Stomach (tissue), 9 donors: ENCODE measurements around the gene SULF2. TPM values are rescaled to one million over a fixed set of nuclear protein-coding genes. Genes with fewer than 3 reads are reported as not detected.

Experiments
- DNase-seq, 2 donors: peaks; one replicate each; pipeline versions ENCODE4 v3.0.0 to v3.0.0-alpha.2; 2013 to 2019
- H3K27ac ChIP-seq, 5 donors: fragments of 200-600 bp in 4 of 5; sonication (generic) in 4 of 5; one replicate each; pipeline ENCODE4 v1.5.1; 2013 to 2019; ENCODE audit warnings: mild to moderate bottlenecking in 1 of 5, moderate library complexity in 1 of 5
- H3K27me3 ChIP-seq, 3 donors: fragments of 200-600 bp; sonication (generic); one replicate each; pipeline ENCODE4 v1.5.1; 2017 to 2019; ENCODE audit warnings: mixed run types in 1 of 3
- H3K36me3 ChIP-seq, 4 donors: fragments of 200-600 bp; sonication (generic); 1 replicate in 3 of 4; 2 replicates in 1 of 4; pipeline ENCODE4 v1.5.1; 2016 to 2019
- H3K4me1 ChIP-seq, 4 donors: fragments of 200-600 bp; sonication (generic); one replicate each; pipeline ENCODE4 v1.5.1; 2016 to 2019
- H3K4me3 ChIP-seq, 4 donors: fragments of 200-600 bp; sonication (generic) in 3 of 4; one replicate each; pipeline ENCODE4 v1.5.1; 2016 to 2019; ENCODE audit warnings: mild to moderate bottlenecking in 1 of 4
- H3K9me3 ChIP-seq, 4 donors: fragments of 200-600 bp; sonication (generic); one replicate each; pipeline ENCODE4 v1.5.1; 2016 to 2019
- CTCF ChIP-seq, 7 experiments: fragments of 450-650 bp in 4 of 7; fragments of 200-600 bp in 3 of 7; sonication (generic) in 3 of 7; IDR thresholded peaks; one replicate each; pipeline ENCODE4 v1.5.1; 2016 to 2019; ENCODE audit warnings: antibody characterized with exemption in 7 of 7, control low read depth in 2 of 7, mild to moderate bottlenecking in 1 of 7
- EP300 ChIP-seq: sonication (generic); formaldehyde crosslinking; IDR thresholded peaks from one replicate; pipeline ENCODE4 v1.6.1; 2017; ENCODE audit warnings: antibody characterized with exemption
- POLR2A ChIP-seq, 4 donors: fragments of 450-650 bp; IDR thresholded peaks; one replicate each; pipeline ENCODE4 v1.6.1; 2016; ENCODE audit warnings: antibody characterized with exemption in 4 of 4, control low read depth in 2 of 4, mild to moderate bottlenecking in 1 of 4, moderate library complexity in 1 of 4
- POLR2AphosphoS5 ChIP-seq, 3 donors: sonication (generic); formaldehyde crosslinking; IDR thresholded peaks; one replicate each; pipeline ENCODE4 v1.6.1; 2016; ENCODE audit warnings: antibody characterized with exemption in 3 of 3
- WGBS, 5 donors: extraction: QIAGEN DNeasy Blood & Tissue Kit in 3 of 5; methylation state at CpG; one replicate each; pipeline versions ENCODE4 v1.1.5 to v1.1.7; 2013 to 2018; 5-methylcytosine and 5-hydroxymethylcytosine counted together
- intact Hi-C: fragments of 100-400 bp; cut with DNase I; formaldehyde crosslinking; loops from one replicate; pipeline ENCODE4 v1.15.1; 2023; ENCODE audit warnings: low total_unique reads
- polyA plus RNA-seq, 3 donors: library from polyadenylated mRNA; stranded (reverse); fragments of 200-250 nt; gene quantifications; one replicate each; pipeline ENCODE4 v1.2.3, GENCODE V29; 2013
- total RNA-seq, 5 donors: library from RNA; depleted of rRNA; stranded (reverse); fragments of >200 nt; gene quantifications; one replicate each; pipeline versions ENCODE4 v1.1.0 to v1.2.3, GENCODE V29; 2014 to 2016
- donor health status: healthy with polysubstance abuse.
- donor health status: Bipolar disorder and iron deficiency.
- donor health status: healthy.

SULF2 gene
- total and polyA plus RNA-seq, 8 donors, result 9.0 to 226 (median 27.3) TPM

- H3K36me3 ChIP-seq, result no peaks in the 10 kb centered on the region
- TF ChIP-seq POLR2AphosphoS5 (IDR thresholded peaks at IDR 0.05) (no peak), CTCF (IDR thresholded peaks at IDR 0.05) (no peak), POLR2A (IDR thresholded peaks at IDR 0.05) (no peak), EP300 (no peak)
- H3K27me3 ChIP-seq, result no peaks in the 10 kb centered on the region
- H3K4me1 ChIP-seq, result peaks cover 0 to 17% (median 11%) of the 10 kb centered on the region in 4 donors
- no peak for DNase-seq
- H3K27ac ChIP-seq, result no peak overlapping the region
- 66 to 84% (median 77%) methylated on average over 8 to 10 of the region's 10 CpGs for WGBS, 5 donors
- H3K9me3 ChIP-seq, result no peaks in the 10 kb centered on the region
- H3K4me3 ChIP-seq, result no peak overlapping the region
- intact Hi-C loops, result no loop called here
These were observed 67.9 kb downstream of the SULF2 start for GRCh38 chr20:47717421-47717820.

- H3K9me3 ChIP-seq, result no peaks in the 10 kb centered on the region
- H3K4me3 ChIP-seq, result no peak overlapping the region
- TF ChIP-seq EP300 (no peak), POLR2A (IDR thresholded peaks at IDR 0.05) (no peak), CTCF (IDR thresholded peaks at IDR 0.05) (no peak), POLR2AphosphoS5 (IDR thresholded peaks at IDR 0.05) (no peak)
- DNase-seq, result peak in 1 of 2 donors; percentile 59
- H3K36me3 ChIP-seq, result no peaks in the 10 kb centered on the region
- H3K27ac ChIP-seq, result no peak overlapping the region
- 88 to 94% (median 90%) methylated on average over 26 of the region's 26 CpGs for WGBS, 5 donors
- intact Hi-C loops, result no loop called here
- no peaks in the 10 kb centered on the region for H3K27me3 ChIP-seq
- H3K4me1 ChIP-seq, result peaks cover 0 to 16% (median 14%) of the 10 kb centered on the region in 4 donors
These were observed 71.3 kb downstream of the SULF2 start for GRCh38 chr20:47713878-47714450.

GRCh38 chr20:47713163-47713562 lies 72.1 kb downstream of the SULF2 start:
- 78 to 93% (median 86%) methylated on average over 6 of the region's 6 CpGs for WGBS, 5 donors
- intact Hi-C loops, result no loop called here

GRCh38 chr20:47711046-47711752 lies 74.1 kb downstream of the SULF2 start:
- H3K4me3 ChIP-seq, result no peak overlapping the region
- peaks cover 0 to 16% (median 14%) of the 10 kb centered on the region in 4 donors for H3K4me1 ChIP-seq
- peak; percentile 50 to 71 for DNase-seq
- no peaks in the 10 kb centered on the region for H3K36me3 ChIP-seq
- H3K27me3 ChIP-seq, result no peaks in the 10 kb centered on the region
- intact Hi-C loops, result no loop called here
- TF ChIP-seq POLR2AphosphoS5 (IDR thresholded peaks at IDR 0.05) (peak in 1 of 3 donors; percentile 25), CTCF (IDR thresholded peaks at IDR 0.05) (no peak), POLR2A (IDR thresholded peaks at IDR 0.05) (no peak), EP300 (no peak)
- WGBS, 5 donors, result 38 to 48% (median 41%) methylated on average over 10 to 19 of the region's 19 CpGs
- H3K27ac ChIP-seq, result peak overlapping the region in 1 of 5 donors; percentile 17
- H3K9me3 ChIP-seq, result no peaks in the 10 kb centered on the region

More at GRCh38 chr20:47713163-47713562, 72.1 kb downstream of the SULF2 start:
- peaks cover 0 to 16% (median 14%) of the 10 kb centered on the region in 4 donors for H3K4me1 ChIP-seq
- no peaks in the 10 kb centered on the region for H3K9me3 ChIP-seq
- H3K4me3 ChIP-seq, result no peak overlapping the region
- H3K36me3 ChIP-seq, result no peaks in the 10 kb centered on the region
- H3K27me3 ChIP-seq, result no peaks in the 10 kb centered on the region
- no peak overlapping the region for H3K27ac ChIP-seq
- TF ChIP-seq POLR2AphosphoS5 (IDR thresholded peaks at IDR 0.05), result no peak
- DNase-seq, result no peak

GRCh38 chr20:47710665-47711045 lies 74.6 kb downstream of the SULF2 start:
- no peak for DNase-seq
- TF ChIP-seq POLR2AphosphoS5 (IDR thresholded peaks at IDR 0.05) (no peak), CTCF (IDR thresholded peaks at IDR 0.05) (no peak), EP300 (no peak), POLR2A (IDR thresholded peaks at IDR 0.05) (no peak)
- H3K36me3 ChIP-seq, result no peaks in the 10 kb centered on the region
- intact Hi-C loops, result no loop called here
- 60 to 78% (median 71%) methylated on average over 10 of the region's 10 CpGs for WGBS, 5 donors
- H3K4me3 ChIP-seq, result no peak overlapping the region
- H3K4me1 ChIP-seq, result peaks cover 0 to 16% (median 14%) of the 10 kb centered on the region in 4 donors
- H3K9me3 ChIP-seq, result no peaks in the 10 kb centered on the region
- H3K27ac ChIP-seq, result peak overlapping the region in 1 of 5 donors; percentile 17
- H3K27me3 ChIP-seq, result no peaks in the 10 kb centered on the region
